LHCN-M2 (cell line): ENCODE measurements around the gene FLT3LG. TPM values are rescaled to one million over a fixed set of nuclear protein-coding genes. Genes with fewer than 3 reads are reported as not detected.
A peak's percentile ranks its signal among the peaks of the same experiment; 100 is the strongest.
"Not testable (repeated sequence)": the region's sequence is repeated elsewhere in the genome, so short reads cannot be mapped to it uniquely, and the experiment has no call there.

Experiments used
- DNase-seq: peaks from one replicate; pipeline ENCODE4 v3.0.0-alpha.2; 2012; ENCODE audit warnings: low read depth
- total RNA-seq: library from RNA; depleted of rRNA; stranded (reverse); fragments of >200 nt; gene quantifications from 2 replicates; pipeline ENCODE4 v1.2.3, GENCODE V29; 2014

The FLT3LG gene
- total RNA-seq, 1 experiment from 2014 or later = 4.6 TPM

DNA sequence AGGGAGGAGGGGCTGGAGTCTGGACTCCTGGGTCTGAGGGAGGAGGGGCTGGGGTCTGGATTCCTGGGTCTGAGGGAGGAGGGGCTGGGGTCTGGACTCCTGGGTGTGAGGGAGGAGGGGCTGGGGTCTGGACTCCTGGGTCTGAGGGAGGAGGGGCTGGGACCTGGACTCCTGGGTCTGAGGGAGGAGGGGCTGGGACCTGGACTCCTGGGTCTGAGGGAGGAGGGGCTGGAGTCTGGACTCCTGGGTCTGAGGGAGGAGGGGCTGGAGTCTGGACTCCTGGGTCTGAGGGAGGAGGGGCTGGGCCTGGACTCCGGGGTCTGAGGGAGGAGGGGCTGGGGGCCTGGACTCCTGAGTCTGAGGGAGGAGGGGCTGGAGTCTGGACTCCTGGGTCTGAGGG is 12.9 kb upstream of the FLT3LG start:
- not testable (repeated sequence) for DNase-seq

DNA sequence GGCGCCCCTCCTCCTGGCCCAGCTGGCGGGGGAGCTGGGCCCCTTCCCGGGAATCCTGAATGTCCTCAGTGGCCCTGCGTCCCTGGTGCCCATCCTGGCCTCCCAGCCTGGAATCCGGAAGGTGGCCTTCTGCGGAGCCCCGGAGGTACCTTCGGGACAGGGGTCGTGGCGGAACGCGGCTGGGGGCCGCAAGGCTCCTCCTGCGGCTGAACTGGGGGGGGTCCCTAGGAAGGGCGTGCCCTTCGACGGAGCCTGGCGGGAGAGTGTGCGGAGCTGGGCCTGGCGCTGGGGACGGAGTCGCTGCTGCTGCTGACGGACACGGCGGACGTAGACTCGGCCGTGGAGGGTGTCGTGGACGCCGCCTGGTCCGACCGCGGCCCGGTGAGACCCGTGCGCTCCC is 12.4 kb upstream of the FLT3LG start:
- DNase-seq = no peak

DNA sequence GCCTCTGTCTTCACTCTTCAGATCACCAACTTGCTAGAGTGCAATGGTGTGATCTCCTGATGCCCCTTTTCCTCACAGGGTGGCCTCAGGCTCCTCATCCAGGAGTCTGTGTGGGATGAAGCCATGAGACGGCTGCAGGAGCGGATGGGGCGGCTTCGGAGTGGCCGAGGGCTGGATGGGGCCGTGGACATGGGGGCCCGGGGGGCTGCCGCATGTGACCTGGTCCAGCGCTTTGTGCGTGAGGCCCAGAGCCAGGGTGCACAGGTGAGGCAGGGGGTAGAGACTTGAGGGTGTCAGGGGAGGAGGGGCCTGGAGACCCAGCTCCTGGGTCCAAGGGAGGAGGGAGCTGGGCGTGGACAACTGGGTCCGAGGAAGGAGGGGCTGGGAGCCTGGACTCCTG is 11.5 kb upstream of the FLT3LG start:
- no peak for DNase-seq

DNA sequence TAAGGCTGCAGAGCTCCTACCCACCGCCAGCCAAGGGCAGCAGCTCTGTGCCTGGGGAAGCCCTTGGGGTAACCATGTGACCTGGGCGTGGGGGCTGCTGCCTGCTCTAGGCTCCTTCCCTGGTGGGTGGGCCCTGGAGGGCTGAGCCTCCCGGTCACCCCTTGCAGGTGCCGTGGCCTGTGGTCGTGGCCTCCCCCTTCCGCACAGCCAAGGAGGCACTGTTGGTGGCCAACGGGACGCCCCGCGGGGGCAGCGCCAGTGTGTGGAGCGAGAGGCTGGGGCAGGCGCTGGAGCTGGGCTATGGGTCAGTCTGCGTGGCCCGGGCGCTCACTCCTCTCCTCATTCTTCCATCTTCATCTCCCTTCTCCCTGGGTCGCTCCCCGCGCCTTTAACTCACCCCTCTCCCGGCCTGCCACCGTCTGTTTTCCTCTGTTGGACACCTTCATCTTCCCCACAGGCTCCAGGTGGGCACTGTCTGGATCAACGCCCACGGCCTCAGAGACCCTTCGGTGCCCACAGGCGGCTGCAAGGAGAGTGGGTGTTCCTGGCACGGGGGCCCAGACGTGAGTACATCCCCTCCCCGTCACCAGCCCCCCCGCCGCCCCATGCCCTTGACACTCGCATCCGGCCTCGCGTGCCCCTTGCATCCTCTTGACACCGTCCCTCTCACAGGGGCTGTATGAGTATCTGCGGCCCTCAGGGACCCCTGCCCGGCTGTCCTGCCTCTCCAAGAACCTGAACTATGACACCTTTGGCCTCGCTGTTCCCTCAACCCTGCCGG is 9.9 kb upstream of the FLT3LG start:
- DNase-seq = no peak

DNA sequence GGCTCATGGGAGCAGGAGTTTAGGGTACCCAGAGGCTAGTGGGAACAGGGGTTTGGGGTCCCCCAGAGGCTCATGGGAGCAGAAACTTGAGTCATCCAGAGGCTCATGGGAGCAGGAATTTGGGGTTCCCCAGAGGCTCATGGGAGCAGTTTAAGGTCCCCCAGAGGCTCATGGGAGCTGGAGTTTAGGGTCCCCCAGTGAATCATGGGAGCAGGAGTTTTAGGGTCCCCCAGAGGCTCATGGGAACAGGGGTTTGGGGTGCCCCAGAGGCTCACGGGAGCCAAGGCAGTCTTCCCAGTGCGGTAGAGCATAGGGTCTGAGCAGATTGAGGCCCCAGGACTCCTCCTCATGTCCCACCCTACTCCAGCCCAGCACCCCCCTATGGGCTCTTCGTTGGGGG is 8.6 kb upstream of the FLT3LG start:
- DNase-seq = no peak

DNA sequence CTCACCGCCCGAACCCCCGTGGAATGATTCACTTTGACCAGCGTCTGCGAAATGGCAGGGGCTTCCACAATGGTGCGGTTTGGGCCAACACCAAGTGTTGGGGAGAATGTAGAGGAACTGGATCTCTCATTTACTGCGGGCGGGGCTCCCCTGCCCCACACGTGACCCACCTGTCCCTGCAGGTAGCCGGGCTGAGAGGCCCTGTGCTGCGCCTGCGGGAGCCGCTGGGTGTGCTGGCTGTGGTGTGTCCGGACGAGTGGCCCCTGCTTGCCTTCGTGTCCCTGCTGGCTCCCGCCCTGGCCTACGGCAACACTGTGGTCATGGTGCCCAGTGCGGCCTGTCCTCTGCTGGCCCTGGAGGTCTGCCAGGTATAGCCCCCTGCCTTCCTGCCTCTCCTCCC is 5.8 kb upstream of the FLT3LG start:
- no peak for DNase-seq

DNA sequence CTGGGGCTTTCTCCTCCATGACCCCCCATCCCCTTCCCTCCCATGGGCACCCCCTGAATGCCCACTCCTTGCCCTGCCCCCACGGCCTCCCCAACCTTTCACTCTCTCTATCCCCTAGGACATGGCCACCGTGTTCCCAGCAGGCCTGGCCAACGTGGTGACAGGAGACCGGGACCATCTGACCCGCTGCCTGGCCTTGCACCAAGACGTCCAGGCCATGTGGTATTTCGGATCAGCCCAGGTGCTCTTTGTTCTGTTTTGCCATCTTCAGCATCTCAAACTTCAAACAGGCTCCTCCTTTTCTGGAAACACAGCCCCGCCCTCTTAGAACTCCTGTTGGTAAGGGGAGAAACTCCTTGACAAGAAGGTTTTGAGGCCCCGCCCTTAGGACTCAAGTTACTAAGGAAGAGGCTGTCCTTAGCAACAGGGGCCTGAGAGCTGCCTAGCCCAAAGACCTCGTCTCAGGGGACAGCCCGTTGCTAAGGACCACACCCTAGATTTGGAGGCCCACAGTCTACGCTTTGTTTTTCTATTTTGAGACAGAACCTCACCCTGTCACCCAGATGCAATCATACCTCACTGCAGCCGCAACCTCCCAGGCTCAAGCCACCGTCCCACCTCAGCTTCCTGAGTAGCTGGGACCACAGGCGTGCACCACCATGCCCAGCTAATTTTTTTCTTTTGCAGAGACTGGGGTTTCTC is 5.1 kb upstream of the FLT3LG start:
- DNase-seq = peak; percentile 52

DNA sequence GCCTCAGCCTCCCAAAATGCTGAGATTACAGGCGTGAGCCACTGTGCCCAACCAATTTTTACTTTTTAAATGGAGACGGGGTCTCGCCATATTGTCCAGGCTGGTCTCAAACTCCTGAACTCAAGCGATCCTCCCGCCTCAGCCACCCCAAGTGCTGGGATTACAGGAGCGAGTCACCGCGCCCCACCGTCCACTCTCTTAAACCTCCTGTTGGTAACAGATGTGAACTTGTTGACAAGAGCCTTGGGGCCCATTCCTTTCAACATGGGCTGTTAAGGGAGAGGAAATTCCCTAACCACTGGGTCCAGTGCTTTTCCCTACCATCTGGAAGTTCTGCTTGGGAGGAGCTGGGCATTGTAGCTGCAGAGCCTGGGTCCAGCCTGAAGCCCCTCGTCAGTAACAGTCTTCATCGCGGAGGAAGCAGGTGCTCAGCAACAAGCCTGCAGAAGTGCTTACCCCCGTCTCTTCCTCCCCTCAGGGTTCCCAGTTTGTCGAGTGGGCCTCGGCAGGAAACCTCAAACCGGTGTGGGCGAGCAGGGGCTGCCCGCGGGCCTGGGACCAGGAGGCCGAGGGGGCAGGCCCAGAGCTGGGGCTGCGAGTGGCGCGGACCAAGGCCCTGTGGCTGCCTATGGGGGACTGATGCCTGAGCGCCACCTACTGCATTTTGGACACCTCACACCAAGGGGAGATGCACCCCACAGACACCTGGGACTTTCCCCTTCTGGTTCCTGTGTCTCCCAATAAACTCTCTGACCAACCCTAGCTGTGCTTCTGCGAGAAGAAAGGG is 4.0 kb upstream of the FLT3LG start:
- no peak for DNase-seq

DNA sequence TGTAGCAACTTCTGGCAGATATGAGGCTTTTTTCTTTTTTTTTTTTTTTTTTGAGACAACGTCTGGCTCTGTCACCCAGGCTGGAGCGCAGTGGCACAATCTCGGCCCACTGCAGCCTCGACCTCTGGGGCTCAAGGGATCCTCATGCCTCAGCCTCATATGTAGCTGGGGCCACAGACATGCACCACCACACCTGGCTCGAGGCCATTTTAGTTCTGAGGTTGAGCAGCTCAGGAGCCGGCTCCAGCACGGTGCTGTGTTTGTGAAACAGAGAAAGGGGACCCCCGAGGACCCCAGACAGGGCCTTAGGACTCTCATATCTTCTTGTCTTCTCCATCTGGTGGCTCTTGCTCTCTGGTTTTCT is 3.4 kb upstream of the FLT3LG start:
- DNase-seq = no peak

DNA sequence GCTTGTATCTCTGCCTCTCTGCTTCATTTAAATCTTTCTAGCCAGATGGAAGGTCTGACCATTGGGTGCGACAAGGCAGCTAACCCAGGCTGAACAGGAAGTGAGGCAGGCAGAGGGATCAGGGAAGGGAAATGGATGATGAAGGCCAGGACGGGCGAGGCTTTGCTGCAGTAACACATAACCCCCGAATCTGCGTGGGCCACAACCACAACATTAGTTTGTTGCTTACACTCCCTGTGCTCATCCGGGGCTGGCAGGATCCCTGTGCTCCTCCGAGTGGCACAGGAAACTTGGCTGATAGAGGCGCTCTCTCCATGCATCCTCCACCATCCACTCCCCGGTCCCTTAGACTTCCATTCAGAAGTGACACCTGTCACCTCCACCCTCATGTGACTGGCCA is 1.1 kb upstream of the FLT3LG start:
- no peak for DNase-seq

DNA sequence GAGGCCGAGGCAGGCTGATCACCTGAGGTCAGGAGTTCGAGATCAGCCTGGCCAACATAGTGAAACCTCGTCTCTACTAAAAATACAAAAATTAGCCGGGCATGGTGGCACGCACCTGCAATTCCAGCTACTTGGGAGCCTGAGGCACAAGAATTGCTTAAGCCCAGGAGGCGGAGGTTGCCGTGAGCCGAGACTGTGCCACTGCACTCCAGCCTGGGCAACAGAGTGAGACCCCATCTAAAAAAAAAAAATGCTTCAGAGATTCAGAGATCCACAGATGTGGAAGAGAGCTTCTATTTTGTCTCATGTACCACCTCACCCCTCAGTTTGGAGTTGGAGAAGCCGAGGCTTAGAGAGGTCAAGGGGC is 531 bp upstream of the FLT3LG start:
- not testable (repeated sequence) for DNase-seq

DNA sequence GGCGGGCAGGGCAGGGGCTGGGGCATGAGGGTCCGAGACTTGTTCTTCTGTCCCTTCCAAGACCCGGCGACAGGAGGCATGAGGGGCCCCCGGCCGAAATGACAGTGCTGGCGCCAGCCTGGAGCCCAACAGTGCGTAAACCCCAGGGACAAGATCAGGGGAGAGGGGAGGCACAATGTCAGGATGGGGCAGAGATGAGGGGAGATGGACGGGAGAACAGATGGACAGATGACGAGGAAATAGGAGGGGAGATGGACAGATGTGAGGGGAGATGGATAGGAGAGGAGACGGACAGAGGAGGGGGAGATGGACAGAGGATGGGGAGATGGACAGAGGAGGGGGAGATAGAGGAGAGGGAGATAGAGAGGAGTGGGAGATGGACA is 518 bp downstream of the FLT3LG start:
- DNase-seq = no peak

DNA sequence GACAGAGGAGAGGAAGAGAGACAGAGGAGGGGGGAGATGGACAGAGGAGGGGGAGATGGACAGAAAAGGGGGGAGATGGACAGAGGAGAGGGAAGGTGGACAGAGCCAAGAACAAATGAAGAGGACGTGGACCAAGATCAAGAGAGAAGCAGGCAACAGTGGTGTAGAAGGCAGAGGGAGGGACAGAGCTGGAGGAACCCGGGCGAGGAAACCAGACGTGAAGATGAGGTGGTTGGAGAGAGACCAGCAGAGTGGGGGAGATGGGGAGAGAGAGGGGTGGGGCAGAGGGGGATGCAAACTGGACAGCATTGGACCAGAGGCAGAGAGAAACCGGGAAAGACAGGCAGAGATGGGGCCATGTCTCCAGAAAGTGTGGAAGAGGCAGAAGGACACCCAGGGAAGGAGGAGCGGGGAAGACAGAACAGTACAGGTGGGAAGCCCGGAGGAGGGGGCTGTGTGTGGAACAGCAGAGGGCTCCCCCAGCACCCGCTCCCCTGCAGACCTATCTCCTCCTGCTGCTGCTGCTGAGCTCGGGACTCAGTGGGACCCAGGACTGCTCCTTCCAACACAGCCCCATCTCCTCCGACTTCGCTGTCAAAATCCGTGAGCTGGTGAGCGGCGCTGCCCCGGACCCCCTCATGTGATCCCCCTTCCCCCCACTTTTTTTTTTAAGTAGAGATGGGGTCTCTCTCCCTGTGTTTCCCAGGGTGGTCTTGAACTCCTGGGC is 1.3 kb downstream of the FLT3LG start:
- no peak for DNase-seq

DNA sequence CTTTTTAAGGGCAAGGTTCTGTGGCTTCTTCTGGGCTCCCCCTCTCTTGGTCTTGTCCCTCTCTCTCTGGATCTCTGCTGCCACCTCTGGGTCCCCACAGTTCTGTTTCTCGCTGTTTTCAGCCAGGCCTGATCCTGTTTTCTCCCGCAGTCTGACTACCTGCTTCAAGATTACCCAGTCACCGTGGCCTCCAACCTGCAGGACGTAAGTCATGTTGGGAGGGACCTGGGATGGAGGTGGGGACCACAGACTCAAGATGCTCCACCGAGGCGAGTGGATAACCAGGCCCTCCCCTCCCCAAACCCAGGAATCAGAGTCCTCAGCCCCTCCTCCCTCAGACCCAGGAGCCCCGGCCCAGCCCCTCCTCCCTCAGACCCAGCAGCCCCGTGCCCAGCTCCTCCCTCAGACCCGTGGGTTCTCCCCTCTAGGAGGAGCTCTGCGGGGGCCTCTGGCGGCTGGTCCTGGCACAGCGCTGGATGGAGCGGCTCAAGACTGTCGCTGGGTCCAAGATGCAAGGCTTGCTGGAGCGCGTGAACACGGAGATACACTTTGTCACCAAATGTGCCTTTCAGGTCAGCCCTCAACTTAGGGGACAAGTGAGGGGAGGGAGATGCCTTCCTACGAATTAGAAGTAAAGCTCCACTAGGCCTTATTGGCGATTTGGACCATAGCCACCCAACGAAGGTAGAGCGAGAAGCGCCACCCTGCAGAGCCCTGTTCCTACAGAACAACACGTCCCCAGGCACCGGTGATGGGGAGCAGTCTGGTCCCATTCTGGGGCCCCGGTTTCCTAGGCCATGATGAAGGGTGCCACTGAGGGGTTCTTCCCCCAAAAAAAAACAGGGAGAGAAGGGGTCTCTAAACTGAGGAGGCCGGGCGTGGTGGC is 2.2 kb downstream of the FLT3LG start:
- no peak for DNase-seq

DNA sequence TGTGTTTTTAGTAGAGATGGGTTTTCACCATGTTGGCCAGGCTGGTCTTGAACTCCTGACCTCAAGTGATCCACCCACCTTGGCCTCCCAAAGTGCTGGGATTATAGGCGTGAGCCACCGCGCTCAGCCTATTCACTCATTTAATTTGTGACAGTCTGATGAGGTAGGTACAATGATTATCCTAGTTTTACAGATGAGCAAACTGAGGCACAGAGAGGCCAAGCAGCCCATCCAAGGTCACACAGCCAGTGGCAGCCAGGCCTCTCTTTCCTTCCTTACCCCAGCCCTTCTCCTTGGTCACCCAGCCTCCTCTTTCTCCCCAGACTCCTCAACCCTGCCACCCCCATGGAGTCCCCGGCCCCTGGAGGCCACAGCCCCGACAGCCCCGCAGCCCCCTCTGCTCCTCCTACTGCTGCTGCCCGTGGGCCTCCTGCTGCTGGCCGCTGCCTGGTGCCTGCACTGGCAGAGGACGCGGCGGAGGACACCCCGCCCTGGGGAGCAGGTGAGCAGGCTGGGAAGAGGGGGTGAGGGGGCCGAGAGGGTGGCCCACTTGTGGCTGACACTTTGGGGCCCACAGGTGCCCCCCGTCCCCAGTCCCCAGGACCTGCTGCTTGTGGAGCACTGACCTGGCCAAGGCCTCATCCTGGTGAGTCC is 6.1 kb downstream of the FLT3LG start:
- DNase-seq = no peak

DNA sequence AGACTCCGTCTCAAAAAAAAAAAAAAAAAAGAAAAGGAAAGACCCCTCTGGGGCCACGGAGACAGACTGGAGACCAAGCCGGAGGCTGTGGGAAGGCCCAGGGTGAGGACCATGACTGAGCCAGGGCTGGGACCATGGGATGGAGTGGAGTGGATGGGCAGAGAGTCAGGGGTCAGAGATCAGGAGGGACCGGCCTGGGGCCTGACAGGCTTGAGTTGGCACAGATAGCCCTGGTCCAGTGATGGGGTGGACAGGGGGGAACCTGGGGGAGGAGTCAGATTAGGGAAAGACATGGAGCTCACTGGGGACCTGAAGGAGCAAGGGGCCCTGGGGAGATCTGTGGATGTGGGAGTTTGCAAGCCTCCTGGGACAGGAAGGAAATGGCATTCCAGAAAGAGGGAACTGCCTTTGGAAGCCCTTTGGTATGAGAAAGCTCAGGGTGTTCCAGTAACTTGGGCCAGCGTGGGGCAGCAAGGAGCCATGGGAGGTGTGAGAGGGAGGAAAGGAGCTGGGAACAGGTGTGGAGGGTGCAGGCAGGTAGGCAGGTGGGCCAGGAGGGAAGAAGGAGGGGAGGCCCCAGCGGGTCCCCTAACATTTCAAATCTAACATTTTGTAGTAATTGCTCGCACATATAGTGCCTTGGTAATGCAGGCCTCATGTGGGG is 7.1 kb downstream of the FLT3LG start:
- DNase-seq = no peak

DNA sequence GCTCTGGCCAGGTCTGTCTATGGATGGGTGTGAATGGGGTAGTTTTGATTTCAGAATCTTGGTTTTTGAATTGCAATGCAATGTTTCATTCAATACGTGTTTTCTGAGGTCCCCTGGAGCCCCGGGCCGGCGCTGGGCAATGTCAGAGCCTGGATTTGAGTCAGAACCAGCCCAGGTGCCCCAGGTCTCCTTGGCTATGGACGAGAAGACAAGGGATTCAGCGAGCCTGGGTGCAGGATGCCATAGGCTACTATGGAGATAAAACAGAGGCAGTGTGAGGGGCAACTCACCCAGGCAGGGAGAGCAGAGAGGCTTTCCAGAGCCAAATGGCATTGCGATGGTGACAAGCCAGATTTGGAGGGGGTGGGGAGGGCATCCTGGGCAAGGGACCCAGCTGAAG is 12.2 kb downstream of the FLT3LG start:
- DNase-seq = no peak

DNA sequence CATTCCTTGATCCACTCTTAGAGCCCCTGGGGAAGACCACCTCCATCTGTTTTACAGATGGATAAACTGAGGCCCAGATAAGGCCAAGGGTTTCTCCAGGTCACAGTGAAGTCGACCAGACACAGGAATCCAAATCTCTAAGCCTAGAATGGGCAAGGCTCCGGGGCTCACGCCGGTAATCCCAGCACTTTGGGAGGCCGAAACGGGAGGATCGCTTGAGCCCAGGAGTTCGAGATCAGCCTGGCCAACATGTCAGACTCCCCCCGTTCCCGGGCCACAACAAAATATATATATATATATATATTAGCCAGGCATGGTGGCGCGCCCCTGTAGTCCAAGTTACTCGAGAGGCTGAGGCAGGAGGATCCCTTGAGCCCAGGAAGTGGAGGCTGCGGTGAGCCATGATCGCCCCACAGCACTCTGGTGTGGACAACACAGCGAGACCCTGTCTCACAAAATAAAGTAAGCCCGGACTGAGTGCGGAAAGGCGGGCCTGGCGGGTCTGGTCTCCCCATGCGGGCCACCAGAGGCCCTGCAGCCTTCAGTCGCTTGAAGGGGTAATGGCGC is 12.8 kb downstream of the FLT3LG start:
- DNase-seq = no peak

DNA sequence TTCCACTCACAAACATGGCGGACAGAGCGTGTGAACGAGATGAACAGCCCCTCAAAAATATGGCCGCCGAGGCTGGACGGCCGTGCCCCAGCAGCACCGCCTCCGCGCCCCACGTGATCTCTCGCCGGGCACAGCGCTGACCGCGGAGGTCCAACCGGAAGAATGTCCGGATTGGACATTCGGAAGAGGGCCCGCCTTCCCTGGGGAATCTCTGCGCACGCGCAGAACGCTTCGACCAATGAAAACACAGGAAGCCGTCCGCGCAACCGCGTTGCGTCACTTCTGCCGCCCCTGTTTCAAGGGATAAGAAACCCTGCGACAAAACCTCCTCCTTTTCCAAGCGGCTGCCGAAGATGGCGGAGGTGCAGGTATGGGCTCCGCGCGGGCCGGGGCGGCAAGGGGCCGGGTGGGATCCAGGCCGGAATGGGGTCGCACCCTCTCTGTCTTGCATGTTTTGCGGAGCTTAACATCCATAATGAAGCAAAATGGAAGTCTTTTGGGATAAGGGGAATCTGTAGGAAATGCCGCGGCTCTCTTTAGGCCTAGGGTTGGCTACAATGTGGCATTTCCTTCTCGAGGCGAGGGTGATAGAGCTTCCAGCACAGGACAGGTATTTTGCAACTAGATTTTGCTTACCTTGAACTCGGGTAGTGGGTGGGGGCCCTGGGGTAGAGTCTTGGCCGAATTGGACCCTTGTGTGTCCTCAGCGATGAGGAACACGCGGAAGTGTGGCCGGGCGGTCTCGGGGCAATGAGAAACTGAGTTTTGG is 13.4 kb downstream of the FLT3LG start, which contains the start of gene RPL13A:
TSS of gene RPL13A (plus strand) at position 332 of the 769 bp plus-strand sequence. CDS start at position 354, 22 bp downstream.
- DNase-seq = peak; percentile 99
